HG03460 (cell line): ENCODE data around the gene MMAA.

ENCODE experiments used
- ATAC-seq: cut with Tn5 transposase; IDR thresholded peaks from one replicate; pipeline ENCODE4 v1.9.1; 2021; ENCODE audit not compliant: unreplicated experiment

Gene MMAA

DNA sequence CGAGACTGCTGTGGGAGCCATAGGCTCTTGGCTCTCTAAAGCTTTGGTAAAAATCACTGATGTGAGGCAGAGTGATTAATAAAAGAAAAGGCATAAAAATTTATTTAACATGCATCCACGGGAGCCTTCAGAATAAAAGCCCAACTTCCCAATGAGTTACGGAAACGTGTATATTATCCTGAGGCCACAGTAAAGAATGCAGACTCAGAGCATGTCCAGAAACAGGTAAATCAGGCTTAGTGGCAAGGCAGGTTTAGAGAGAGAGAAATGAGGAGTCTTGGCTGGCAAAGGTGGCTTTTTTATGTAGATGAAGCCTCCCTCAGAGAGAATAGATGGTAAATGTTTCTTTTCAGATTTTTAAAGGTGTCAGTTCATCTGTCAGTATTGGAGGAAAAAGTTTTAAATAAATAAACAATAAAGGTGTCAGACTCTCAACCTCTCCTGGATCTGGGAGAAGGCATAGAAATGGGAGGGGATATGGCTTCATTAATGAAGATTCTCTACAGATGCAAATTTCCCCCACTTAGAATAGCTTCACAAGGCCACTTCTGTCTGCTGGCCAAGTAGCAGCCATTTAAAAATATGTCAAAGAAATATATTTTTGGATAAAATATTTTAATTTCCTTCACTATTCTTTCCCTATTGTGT is 84.8 kb downstream of the MMAA start:
- ATAC-seq = no peak

- no peak for ATAC-seq
Observed at GRCh38 chr4:145709336-145709735, 90.2 kb downstream of the MMAA start.
